ENCODE results near the gene GAP43.

The GAP43 gene

GRCh38 chr3:115658337-115659181 is 35.2 kb downstream of the GAP43 start:
- Histone ChIP-seq H3K27me3 (ENCODE audit: insufficient read depth, low read length, poor library complexity) (no peaks in the 10 kb centered on the region), H3K27ac (ENCODE audit: low read depth, low read length) (peak overlapping the region; percentile 91), H3K56ac (ENCODE audit: low read length) (peak overlapping the region; percentile 91), H3K4me2 (ENCODE audit: low read length) (peak overlapping the region; percentile 72), H3K79me2 (ENCODE audit: control insufficient read depth, insufficient read depth, low read length) (no peaks in the 10 kb centered on the region), H2AK5ac (ENCODE audit: low read length) (no peak overlapping the region), H3K23ac (ENCODE audit: low read length) (no peak overlapping the region), H4K8ac (ENCODE audit: low read depth, low read length) (no peak overlapping the region), H3K9ac (ENCODE audit: low read length) (peak overlapping the region; percentile 84), H3K4me1 (ENCODE audit: control insufficient read depth, low read depth, low read length) (peaks cover 6% of the 10 kb centered on the region), H3K36me3 (ENCODE audit: control insufficient read depth, insufficient read depth, low read length) (no peaks in the 10 kb centered on the region), H3K4ac (ENCODE audit: low read depth, low read length) (peak overlapping the region; percentile 58), H2BK5ac (ENCODE audit: low read length) (peak overlapping the region; percentile 64), H3K4me3 (ENCODE audit: low read length) (peak overlapping the region; percentile 35), H2BK15ac (replicated peaks; ENCODE audit: low read depth) (no peak overlapping the region), H3K79me1 (ENCODE audit: low read length) (no peaks in the 10 kb centered on the region), H4K5ac (ENCODE audit: low read length) (no peak overlapping the region), H3K18ac (ENCODE audit: low read length) (peak overlapping the region; percentile 85), H2BK120ac (ENCODE audit: low read depth, low read length) (peak overlapping the region; percentile 19)
- no CpG with 5 or more reads among the region's 58 CpGs for WGBS (ENCODE audit: extremely low coverage, insufficient coverage, low lambda C conversion rate)
- peak; percentile 95 for DNase-seq

- Histone ChIP-seq H4K5ac (ENCODE audit: low read length) (no peak overlapping the region), H3K79me2 (ENCODE audit: control insufficient read depth, insufficient read depth, low read length) (no peaks in the 10 kb centered on the region), H3K9ac (ENCODE audit: low read length) (peak overlapping the region; percentile 44), H3K23ac (ENCODE audit: low read length) (no peak overlapping the region), H3K4ac (ENCODE audit: low read depth, low read length) (peak overlapping the region; percentile 12), H2BK15ac (replicated peaks; ENCODE audit: low read depth) (no peak overlapping the region), H3K4me3 (ENCODE audit: low read length) (no peak overlapping the region), H3K36me3 (ENCODE audit: control insufficient read depth, insufficient read depth, low read length) (no peaks in the 10 kb centered on the region), H3K18ac (ENCODE audit: low read length) (no peak overlapping the region), H4K8ac (ENCODE audit: low read depth, low read length) (no peak overlapping the region), H3K27ac (ENCODE audit: low read depth, low read length) (peak overlapping the region; percentile 91), H3K56ac (ENCODE audit: low read length) (peak overlapping the region; percentile 44), H2BK120ac (ENCODE audit: low read depth, low read length) (no peak overlapping the region), H3K79me1 (ENCODE audit: low read length) (no peaks in the 10 kb centered on the region), H2AK5ac (ENCODE audit: low read length) (no peak overlapping the region), H2BK5ac (ENCODE audit: low read length) (no peak overlapping the region), H3K27me3 (ENCODE audit: insufficient read depth, low read length, poor library complexity) (no peaks in the 10 kb centered on the region), H3K4me1 (ENCODE audit: control insufficient read depth, low read depth, low read length) (peaks cover 6% of the 10 kb centered on the region), H3K4me2 (ENCODE audit: low read length) (no peak overlapping the region)
- peak; percentile 22 for DNase-seq
- no CpG with 5 or more reads among the region's 12 CpGs for WGBS (ENCODE audit: extremely low coverage, insufficient coverage, low lambda C conversion rate)
Measured at GRCh38 chr3:115659253-115660220, 36.2 kb downstream of the GAP43 start.

DNA sequence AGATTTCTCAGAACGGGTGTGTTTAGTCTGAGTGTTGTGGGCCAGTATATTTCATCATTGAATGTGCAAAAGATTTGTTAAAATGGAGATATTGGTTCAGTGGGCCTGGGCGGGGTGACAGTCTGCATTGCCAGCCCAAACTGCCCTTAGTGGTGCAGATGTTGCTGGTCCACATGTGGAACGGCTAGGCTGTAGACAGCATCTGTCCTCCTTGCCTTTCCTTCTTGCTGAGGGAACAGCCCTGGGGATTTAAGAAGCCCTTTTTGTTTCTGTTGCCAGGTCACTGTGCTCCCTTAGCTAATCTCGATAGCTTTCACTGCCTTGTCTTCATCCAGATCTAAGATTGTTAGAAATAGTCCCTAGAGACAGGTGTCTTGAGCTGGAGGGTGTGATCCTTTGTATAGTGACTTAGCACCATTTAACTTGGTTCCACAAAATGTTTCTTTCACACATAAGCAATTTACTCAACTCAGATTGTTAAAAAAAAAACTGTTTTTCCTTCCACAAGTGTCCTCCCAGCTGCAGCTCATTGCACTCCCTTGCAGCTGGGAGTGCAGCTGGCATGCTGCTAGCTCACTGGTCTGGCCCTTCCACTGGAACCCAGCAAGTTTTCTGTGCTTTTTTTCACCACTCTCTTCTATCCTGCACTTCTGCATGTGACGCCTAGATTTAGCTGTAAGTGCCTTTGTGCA is 37.5 kb downstream of the GAP43 start:
- Histone ChIP-seq H2BK15ac (replicated peaks; ENCODE audit: low read depth) (no peak overlapping the region), H3K36me3 (ENCODE audit: control insufficient read depth, insufficient read depth, low read length) (no peaks in the 10 kb centered on the region), H3K27ac (ENCODE audit: low read depth, low read length) (no peak overlapping the region), H3K4ac (ENCODE audit: low read depth, low read length) (no peak overlapping the region), H3K56ac (ENCODE audit: low read length) (no peak overlapping the region), H3K79me2 (ENCODE audit: control insufficient read depth, insufficient read depth, low read length) (no peaks in the 10 kb centered on the region), H3K79me1 (ENCODE audit: low read length) (no peaks in the 10 kb centered on the region), H2BK120ac (ENCODE audit: low read depth, low read length) (no peak overlapping the region), H3K4me2 (ENCODE audit: low read length) (no peak overlapping the region), H3K18ac (ENCODE audit: low read length) (peak overlapping the region; percentile 68), H3K27me3 (ENCODE audit: insufficient read depth, low read length, poor library complexity) (no peaks in the 10 kb centered on the region), H3K23ac (ENCODE audit: low read length) (no peak overlapping the region), H4K8ac (ENCODE audit: low read depth, low read length) (no peak overlapping the region), H2BK5ac (ENCODE audit: low read length) (no peak overlapping the region), H3K9ac (ENCODE audit: low read length) (no peak overlapping the region), H3K4me1 (ENCODE audit: control insufficient read depth, low read depth, low read length) (peaks cover 6% of the 10 kb centered on the region), H3K4me3 (ENCODE audit: low read length) (no peak overlapping the region), H2AK5ac (ENCODE audit: low read length) (no peak overlapping the region), H4K5ac (ENCODE audit: low read length) (no peak overlapping the region)
- WGBS (ENCODE audit: extremely low coverage, insufficient coverage, low lambda C conversion rate): no CpG with 5 or more reads among the region's 5 CpGs
- DNase-seq: no peak

DNA sequence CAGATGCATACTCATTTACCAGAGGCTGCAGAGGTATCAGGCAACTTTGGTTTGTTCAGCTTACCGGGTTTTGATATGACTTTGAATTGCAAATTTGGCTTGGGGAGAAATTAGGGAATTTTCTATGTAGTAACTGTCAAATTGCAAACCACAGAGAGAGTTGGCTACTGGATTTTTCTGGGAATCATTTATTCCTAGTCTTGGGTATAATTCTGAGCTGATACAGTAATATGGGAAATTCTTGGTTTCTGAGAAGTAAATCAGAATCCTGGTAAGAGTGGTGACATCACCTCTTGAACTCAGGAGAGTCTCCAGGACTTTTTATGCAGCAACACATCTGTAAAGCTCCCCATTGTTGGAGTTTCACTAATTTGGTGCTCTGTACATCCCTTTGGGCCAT is 39.0 kb downstream of the GAP43 start:
- H3K36me3 ChIP-seq (ENCODE audit: control insufficient read depth, insufficient read depth, low read length): no peaks in the 10 kb centered on the region
- no peak overlapping the region for H4K5ac ChIP-seq (ENCODE audit: low read length)
- no CpG with 5 or more reads among the region's 1 CpG for WGBS (ENCODE audit: extremely low coverage, insufficient coverage, low lambda C conversion rate)
- H3K56ac ChIP-seq (ENCODE audit: low read length): no peak overlapping the region
- DNase-seq: no peak
- H4K8ac ChIP-seq (ENCODE audit: low read depth, low read length): no peak overlapping the region
- no peak overlapping the region for H3K4me2 ChIP-seq (ENCODE audit: low read length)
- no peak overlapping the region for H2AK5ac ChIP-seq (ENCODE audit: low read length)
- H3K79me1 ChIP-seq (ENCODE audit: low read length): no peaks in the 10 kb centered on the region
- no peak overlapping the region for H3K4me3 ChIP-seq (ENCODE audit: low read length)
- no peak overlapping the region for H3K27ac ChIP-seq (ENCODE audit: low read depth, low read length)
- no peak overlapping the region for H2BK5ac ChIP-seq (ENCODE audit: low read length)
- peaks cover 6% of the 10 kb centered on the region for H3K4me1 ChIP-seq (ENCODE audit: control insufficient read depth, low read depth, low read length)
- no peaks in the 10 kb centered on the region for H3K27me3 ChIP-seq (ENCODE audit: insufficient read depth, low read length, poor library complexity)
- no peak overlapping the region for H3K4ac ChIP-seq (ENCODE audit: low read depth, low read length)
- no peak overlapping the region for H3K9ac ChIP-seq (ENCODE audit: low read length)
- H2BK120ac ChIP-seq (ENCODE audit: low read depth, low read length): no peak overlapping the region
- H3K23ac ChIP-seq (ENCODE audit: low read length): no peak overlapping the region
- peak overlapping the region; percentile 51 for H3K18ac ChIP-seq (ENCODE audit: low read length)
- no peaks in the 10 kb centered on the region for H3K79me2 ChIP-seq (ENCODE audit: control insufficient read depth, insufficient read depth, low read length)
- H2BK15ac ChIP-seq (replicated peaks; ENCODE audit: low read depth): no peak overlapping the region

- H3K9ac ChIP-seq (ENCODE audit: low read length): no peak overlapping the region
- no peak overlapping the region for H3K56ac ChIP-seq (ENCODE audit: low read length)
- no peak overlapping the region for H3K4ac ChIP-seq (ENCODE audit: low read depth, low read length)
- H3K4me2 ChIP-seq (ENCODE audit: low read length): no peak overlapping the region
- no peak overlapping the region for H4K5ac ChIP-seq (ENCODE audit: low read length)
- H3K18ac ChIP-seq (ENCODE audit: low read length): no peak overlapping the region
- H3K4me1 ChIP-seq (ENCODE audit: control insufficient read depth, low read depth, low read length): peaks cover 6% of the 10 kb centered on the region
- H3K4me3 ChIP-seq (ENCODE audit: low read length): no peak overlapping the region
- no peaks in the 10 kb centered on the region for H3K79me2 ChIP-seq (ENCODE audit: control insufficient read depth, insufficient read depth, low read length)
- H2BK15ac ChIP-seq (replicated peaks; ENCODE audit: low read depth): no peak overlapping the region
- no peaks in the 10 kb centered on the region for H3K27me3 ChIP-seq (ENCODE audit: insufficient read depth, low read length, poor library complexity)
- no peak overlapping the region for H2BK5ac ChIP-seq (ENCODE audit: low read length)
- H2BK120ac ChIP-seq (ENCODE audit: low read depth, low read length): no peak overlapping the region
- no peak overlapping the region for H3K27ac ChIP-seq (ENCODE audit: low read depth, low read length)
- no peak overlapping the region for H3K23ac ChIP-seq (ENCODE audit: low read length)
- no CpG with 5 or more reads among the region's 3 CpGs for WGBS (ENCODE audit: extremely low coverage, insufficient coverage, low lambda C conversion rate)
- no peak for DNase-seq
- no peaks in the 10 kb centered on the region for H3K36me3 ChIP-seq (ENCODE audit: control insufficient read depth, insufficient read depth, low read length)
- H3K79me1 ChIP-seq (ENCODE audit: low read length): no peaks in the 10 kb centered on the region
- H4K8ac ChIP-seq (ENCODE audit: low read depth, low read length): no peak overlapping the region
- H2AK5ac ChIP-seq (ENCODE audit: low read length): no peak overlapping the region
Measured at GRCh38 chr3:115663414-115663813, 40.1 kb downstream of the GAP43 start.
